Endothelial cell of umbilical vein (primary cell): ENCODE results near the gene ITGA2B. TPM values are rescaled to one million over a fixed set of nuclear protein-coding genes. Genes with fewer than 3 reads are reported as not detected.

Experiments
- BruUV-seq: library from RNA; stranded (reverse); fragments of 400-500 nt; replicated peaks from 2 replicates; lab custom pipeline; 2021; lab: Mats Ljungman, UMichigan
- CTCF ChIA-PET: fragments of 300-600, 350-600 bp; sonication (Branson Sonifier 250); formaldehyde crosslinking; loops from one replicate; lab custom pipeline; 2021; ENCODE audit warnings: antibody characterized with exemption, inconsistent platforms; lab: Charles Lee
- POLR2A ChIA-PET: fragments of 300-600, 350-600 bp; sonication (Branson Sonifier 250); formaldehyde crosslinking; loops from one replicate; lab custom pipeline; 2021; ENCODE audit warnings: antibody characterized with exemption, inconsistent platforms; lab: Charles Lee
- DNase-seq: peaks from one replicate; pipeline ENCODE4 v3.0.0-alpha.2; 2011; ENCODE audit warnings: low read depth, low spot score
- FAIRE-seq: peaks from 2 replicates; lab custom pipeline; 2011; peaks lifted over from hg19 to GRCh38; lab: Jason Lieb, UNC
- H2AFZ ChIP-seq: 2 replicates; pipeline ENCODE4 v1.6.0; 2012; ENCODE audit warnings: low read depth, low read length, control low read depth, inconsistent platforms
- H3K27ac ChIP-seq: 2 replicates; pipeline ENCODE4 v1.5.1; 2011; ENCODE audit warnings: low read depth, mild to moderate bottlenecking, control low read depth, low read length, moderate library complexity; ENCODE audit not compliant: insufficient read depth
- H3K27me3 ChIP-seq, 2 experiments: 2 replicates each; pipeline versions ENCODE4 v1.6.0 to v1.6.1; 2011; ENCODE audit warnings: low read length in 2 of 2, mixed read lengths in 1 of 2; ENCODE audit not compliant: control insufficient read depth in 2 of 2, insufficient read depth in 2 of 2
- H3K36me3 ChIP-seq, 2 experiments: 2 replicates in 1 of 2; 3 replicates in 1 of 2; pipeline ENCODE4 v1.5.1; 2011; ENCODE audit warnings: low read length in 2 of 2, mild to moderate bottlenecking in 1 of 2, moderate library complexity in 1 of 2; ENCODE audit not compliant: control insufficient read depth in 2 of 2, insufficient read depth in 2 of 2; ENCODE audit errors: extremely low read depth in 1 of 2
- H3K4me1 ChIP-seq: 3 replicates; pipeline ENCODE4 v1.5.1; 2011; ENCODE audit warnings: mild to moderate bottlenecking, low read length; ENCODE audit not compliant: control insufficient read depth, insufficient read depth; ENCODE audit errors: extremely low read depth
- H3K4me2 ChIP-seq: 2 replicates; pipeline ENCODE4 v1.6.1; 2011; ENCODE audit warnings: low read length, control low read depth, mixed read lengths; ENCODE audit not compliant: insufficient read depth
- H3K4me3 ChIP-seq, 3 experiments: fragments of 200-600 bp in 1 of 3; sonication (generic), shearing (Covaris generic) in 1 of 3; replicated peaks in 1 of 3; 2 replicates each; pipeline ENCODE4 v1.5.1; 2011 to 2016; ENCODE audit warnings: control low read depth in 3 of 3, low read length in 3 of 3, mild to moderate bottlenecking in 2 of 3, inconsistent platforms in 1 of 3, low read depth in 1 of 3, moderate library complexity in 1 of 3; ENCODE audit not compliant: insufficient read depth in 1 of 3
- H3K79me2 ChIP-seq: 2 replicates; pipeline ENCODE4 v1.6.0; 2012; ENCODE audit warnings: low read length, inconsistent platforms; ENCODE audit not compliant: control insufficient read depth, insufficient read depth
- H3K9ac ChIP-seq: replicated peaks from 2 replicates; pipeline ENCODE3; 2011; ENCODE audit warnings: low read length, control low read depth; ENCODE audit not compliant: insufficient read depth; ENCODE audit errors: extremely low read depth
- H3K9me1 ChIP-seq: replicated peaks from 3 replicates; pipeline ENCODE4 v1.6.0; 2011; ENCODE audit warnings: mild to moderate bottlenecking, low read length; ENCODE audit not compliant: control insufficient read depth, insufficient read depth; ENCODE audit errors: extremely low read depth
- H3K9me3 ChIP-seq: replicated peaks from 2 replicates; pipeline ENCODE4 v1.5.1; 2012; ENCODE audit warnings: low read length, inconsistent platforms; ENCODE audit not compliant: control insufficient read depth, insufficient read depth
- H4K20me1 ChIP-seq: replicated peaks from 2 replicates; pipeline ENCODE3; 2011; ENCODE audit warnings: mild to moderate bottlenecking, low read length; ENCODE audit not compliant: control insufficient read depth, insufficient read depth; ENCODE audit errors: extremely low read depth
- GATA2 ChIP-seq: IDR thresholded peaks from 2 replicates; pipeline ENCODE4 v1.7.0; 2011; ENCODE audit warnings: low read depth, mild to moderate bottlenecking, moderate library complexity, mixed read lengths, low read length; ENCODE audit not compliant: insufficient read length, insufficient read depth
- JUN ChIP-seq: IDR thresholded peaks from 2 replicates; pipeline ENCODE4 v1.6.1; 2011; ENCODE audit warnings: borderline replicate concordance, low read depth; ENCODE audit not compliant: insufficient read length, insufficient read depth
- MYC ChIP-seq: IDR thresholded peaks from one replicate; pipeline ENCODE4 v1.6.1; 2011; ENCODE audit warnings: mild to moderate bottlenecking, low read depth, low read length
- POLR2A ChIP-seq: IDR thresholded peaks from 2 replicates; pipeline ENCODE4 v1.6.1; 2012; ENCODE audit warnings: low read depth, mild to moderate bottlenecking, control low read depth, low read length
- POLR2AphosphoS5 ChIP-seq: IDR thresholded peaks from 2 replicates; pipeline ENCODE4 v1.6.1; 2012; ENCODE audit warnings: low read depth, mild to moderate bottlenecking, control low read depth, low read length, moderate library complexity; ENCODE audit not compliant: insufficient read depth
- dilution Hi-C: fragments of 300-500 bp; cut with MboI; formaldehyde crosslinking; loops from one replicate; pipeline ENCODE4 v1.15.0; 2019; ENCODE audit warnings: low sequenced_read_pairs; ENCODE audit not compliant: extremely low pct_ligation_motif_present
- intact Hi-C: fragments of 100-400 bp; cut with micrococcal nuclease; formaldehyde crosslinking; loops from one replicate; pipeline ENCODE4 v1.10.0; 2022
- polyA plus RNA-seq, 4 experiments: library from polyadenylated mRNA; depleted of rRNA in 3 of 4; stranded (reverse) in 3 of 4; unstranded in 1 of 4; fragments of >200 nt; gene quantifications; 2 replicates each; pipeline versions ENCODE4 v1.2.1 to v1.2.3, GENCODE V29; 2011 to 2012; ENCODE audit warnings: missing spikeins in 1 of 4
- total RNA-seq: library from RNA; stranded (reverse); gene quantifications from 2 replicates; pipeline ENCODE4 v1.2.3, GENCODE V29; 2021
- TF ChIP-seq, protein P1 (sequence below), 2 donors: IDR thresholded peaks; 1 replicate in 1 of 2; 2 replicates in 1 of 2; pipeline ENCODE4 v1.5.1; 2011; ENCODE audit warnings: low read length in 2 of 2, mild to moderate bottlenecking in 2 of 2, moderate library complexity in 2 of 2, control low read depth in 1 of 2, inconsistent platforms in 1 of 2, low read depth in 1 of 2; ENCODE audit not compliant: insufficient read depth in 1 of 2; ENCODE audit errors: extremely low read depth in 1 of 2

The ITGA2B gene
- total and polyA plus RNA-seq, 2 donors (not counting 3 experiments of a cell fraction or from before 2014, with no cell fraction given): 0.26 to 0.82 TPM

DNA sequence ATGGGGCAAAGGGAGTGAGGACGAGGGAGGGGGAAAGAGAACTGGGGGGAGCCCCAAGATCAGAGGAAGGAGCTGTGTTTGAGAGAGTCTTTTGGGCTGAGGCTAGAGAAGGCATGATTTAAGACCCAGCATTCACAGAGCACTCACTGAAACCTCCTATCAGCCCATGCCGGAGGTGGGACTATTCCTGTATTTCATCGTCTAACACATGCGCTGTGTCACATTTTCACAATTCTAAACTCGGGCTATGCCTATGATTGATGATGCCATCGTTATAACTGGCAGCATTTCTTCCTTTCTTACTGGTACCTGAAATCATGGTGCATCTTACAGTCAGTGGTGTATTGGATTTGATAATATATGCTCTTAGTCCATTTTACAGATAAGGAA lies 29.3 kb downstream of the ITGA2B start:
- no peak for DNase-seq
- H3K27ac ChIP-seq: no peak overlapping the region
- no peaks in the 10 kb centered on the region for H3K9me3 ChIP-seq
- no peak overlapping the region for H2AFZ ChIP-seq
- no peaks in the 10 kb centered on the region for H3K79me2 ChIP-seq
- no peaks in the 10 kb centered on the region for H4K20me1 ChIP-seq
- no peak overlapping the region for H3K9ac ChIP-seq
- no peaks in the 10 kb centered on the region for H3K9me1 ChIP-seq
- peaks cover 5% of the 10 kb centered on the region for H3K4me1 ChIP-seq
- POLR2A ChIA-PET: no interaction called here
- FAIRE-seq: no peak
- CTCF ChIA-PET: interaction anchor here (0.7 to 1.5 kb wide), 3 partner anchors 30 to 163 kb away, joined by 3 to 4 read pairs (median 4); no protein-coding TSS in a partner anchor
- TF ChIP-seq POLR2A (no peak), GATA2 (no peak), JUN (no peak)
- intact Hi-C loops (no loop called here), dilution Hi-C loops (no loop called here)
- H3K27me3 ChIP-seq: peaks cover 0 to 2% of the 10 kb centered on the region in 2 experiments
- no peak overlapping the region for H3K4me2 ChIP-seq
- H3K36me3 ChIP-seq: no peaks in the 10 kb centered on the region
- no peak overlapping the region for H3K4me3 ChIP-seq
- BruUV-seq: no TSS peak

DNA sequence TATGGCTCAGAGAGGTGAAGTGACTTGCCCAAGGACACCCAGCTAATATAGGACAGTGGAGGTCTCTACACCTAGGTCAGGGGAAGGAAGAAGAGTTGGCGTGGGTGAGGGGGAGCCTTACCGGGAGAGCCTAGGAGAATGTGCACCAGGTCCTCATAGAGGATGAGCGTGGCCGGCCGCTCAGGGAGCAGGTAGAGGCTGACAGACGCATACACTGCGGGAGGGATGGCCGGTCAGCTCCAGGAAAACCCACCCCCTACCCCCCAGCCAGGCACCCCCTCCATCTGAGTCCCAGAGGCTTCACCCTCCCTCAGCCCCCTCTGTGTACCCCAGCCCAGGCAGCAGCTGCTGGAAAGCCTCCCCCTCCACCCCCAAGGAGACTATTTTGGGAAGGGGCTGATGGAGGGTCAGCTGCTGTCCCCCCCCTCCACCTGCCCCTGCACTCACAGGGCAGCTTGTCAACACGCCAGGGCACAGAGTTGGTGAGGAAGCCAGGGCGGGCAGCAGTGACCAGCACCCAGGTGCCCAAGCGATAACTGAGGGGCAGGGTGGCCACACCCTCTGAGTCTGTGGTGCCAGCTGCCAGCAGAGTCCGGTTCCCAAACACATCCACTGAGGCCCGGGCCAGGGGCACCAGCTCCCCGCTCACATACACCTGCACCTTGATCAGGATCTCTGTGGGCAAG lies 29.8 kb downstream of the ITGA2B start:
- TF ChIP-seq POLR2AphosphoS5 (no peak), MYC (no peak)
- TF ChIP-seq, protein P1, sequence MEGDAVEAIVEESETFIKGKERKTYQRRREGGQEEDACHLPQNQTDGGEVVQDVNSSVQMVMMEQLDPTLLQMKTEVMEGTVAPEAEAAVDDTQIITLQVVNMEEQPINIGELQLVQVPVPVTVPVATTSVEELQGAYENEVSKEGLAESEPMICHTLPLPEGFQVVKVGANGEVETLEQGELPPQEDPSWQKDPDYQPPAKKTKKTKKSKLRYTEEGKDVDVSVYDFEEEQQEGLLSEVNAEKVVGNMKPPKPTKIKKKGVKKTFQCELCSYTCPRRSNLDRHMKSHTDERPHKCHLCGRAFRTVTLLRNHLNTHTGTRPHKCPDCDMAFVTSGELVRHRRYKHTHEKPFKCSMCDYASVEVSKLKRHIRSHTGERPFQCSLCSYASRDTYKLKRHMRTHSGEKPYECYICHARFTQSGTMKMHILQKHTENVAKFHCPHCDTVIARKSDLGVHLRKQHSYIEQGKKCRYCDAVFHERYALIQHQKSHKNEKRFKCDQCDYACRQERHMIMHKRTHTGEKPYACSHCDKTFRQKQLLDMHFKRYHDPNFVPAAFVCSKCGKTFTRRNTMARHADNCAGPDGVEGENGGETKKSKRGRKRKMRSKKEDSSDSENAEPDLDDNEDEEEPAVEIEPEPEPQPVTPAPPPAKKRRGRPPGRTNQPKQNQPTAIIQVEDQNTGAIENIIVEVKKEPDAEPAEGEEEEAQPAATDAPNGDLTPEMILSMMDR (IDR thresholded peaks at IDR 0.05; ENCODE audit: extremely low read depth in 1 of 2, insufficient read depth in 1 of 2, low read depth in 1 of 2, low read length in 2 of 2): no peak
- no peak overlapping the region for H2AFZ ChIP-seq
- dilution Hi-C loops (no loop called here), intact Hi-C loops (no loop called here)
- no peaks in the 10 kb centered on the region for H3K36me3 ChIP-seq
- POLR2A ChIA-PET: no interaction called here
- no peak overlapping the region for H3K9ac ChIP-seq
- H3K4me3 ChIP-seq: no peak overlapping the region
- peaks cover 5% of the 10 kb centered on the region for H3K4me1 ChIP-seq
- no peak overlapping the region for H3K27ac ChIP-seq
- H3K9me1 ChIP-seq: no peaks in the 10 kb centered on the region
- no peaks in the 10 kb centered on the region for H4K20me1 ChIP-seq
- no TSS peak for BruUV-seq
- DNase-seq (no peak), FAIRE-seq (no peak)
- H3K4me2 ChIP-seq: no peak overlapping the region
- H3K9me3 ChIP-seq: no peaks in the 10 kb centered on the region
- no peaks in the 10 kb centered on the region for H3K27me3 ChIP-seq
- CTCF ChIA-PET: interaction anchor here (0.7 to 2.1 kb wide), 3 partner anchors 14 to 164 kb away, joined by 4 to 8 read pairs (median 4); no protein-coding TSS in a partner anchor
- no peaks in the 10 kb centered on the region for H3K79me2 ChIP-seq
